ENCODE measurements around the gene TNFRSF14.
"Not testable (repeated sequence)": the region's sequence is repeated elsewhere in the genome, so short reads cannot be mapped to it uniquely, and the experiment has no call there.

The TNFRSF14 gene

DNA sequence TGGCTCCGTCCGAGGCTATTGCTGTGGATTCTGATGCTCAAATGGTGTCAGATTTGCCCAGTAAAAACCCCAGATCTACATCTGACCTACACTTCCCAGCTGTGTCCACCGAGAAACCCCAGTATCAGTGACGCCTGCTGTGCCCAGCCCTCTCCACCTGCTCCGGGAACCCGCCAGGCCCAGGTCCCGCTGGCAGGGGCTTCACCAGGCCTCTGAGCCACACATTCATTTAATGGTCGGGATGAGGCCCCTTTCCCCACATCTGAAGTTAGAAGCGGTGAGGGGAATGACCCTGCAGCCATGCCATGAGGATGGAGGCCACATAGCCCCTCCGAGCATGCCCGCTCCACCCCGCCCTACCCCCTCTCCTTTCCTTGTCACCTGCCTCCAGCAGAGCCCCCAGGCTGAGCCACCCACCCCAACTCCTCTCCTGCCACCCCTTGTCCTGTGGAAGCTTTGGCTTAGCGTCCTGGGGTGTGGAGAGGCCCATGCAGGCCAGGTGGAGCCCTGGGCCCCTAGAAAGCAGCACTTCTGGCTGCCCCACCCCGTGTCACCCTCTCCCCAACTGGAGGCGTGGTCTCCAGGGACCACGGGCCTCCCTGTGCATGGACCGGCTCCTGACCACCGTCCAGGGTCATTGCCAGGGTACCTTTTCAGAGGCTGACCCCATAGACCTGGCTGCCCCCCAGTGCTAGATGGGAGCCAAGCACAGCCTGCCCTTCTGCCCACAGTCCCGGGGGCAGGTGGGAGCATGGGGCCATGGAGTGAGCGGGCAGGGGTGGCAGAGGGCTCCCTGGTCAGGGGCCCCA lies 8.0 kb downstream of the TNFRSF14 start:
- Mint-ChIP-seq H3K27ac (ENCODE audit: low read depth) (no peak overlapping the region), H3K4me3 (no peak overlapping the region), H3K27me3 (no peaks in the 10 kb centered on the region), H3K4me1 (no peaks in the 10 kb centered on the region), H3K36me3 (ENCODE audit: insufficient read depth) (peaks cover 6% of the 10 kb centered on the region), H3K9me3 (no peaks in the 10 kb centered on the region)
- DNase-seq (ENCODE audit: low spot score in 2 of 2), result no peak
- ATAC-seq (replicated peaks; ENCODE audit: extremely low read depth, poor library complexity, severe bottlenecking), result no peak

DNA sequence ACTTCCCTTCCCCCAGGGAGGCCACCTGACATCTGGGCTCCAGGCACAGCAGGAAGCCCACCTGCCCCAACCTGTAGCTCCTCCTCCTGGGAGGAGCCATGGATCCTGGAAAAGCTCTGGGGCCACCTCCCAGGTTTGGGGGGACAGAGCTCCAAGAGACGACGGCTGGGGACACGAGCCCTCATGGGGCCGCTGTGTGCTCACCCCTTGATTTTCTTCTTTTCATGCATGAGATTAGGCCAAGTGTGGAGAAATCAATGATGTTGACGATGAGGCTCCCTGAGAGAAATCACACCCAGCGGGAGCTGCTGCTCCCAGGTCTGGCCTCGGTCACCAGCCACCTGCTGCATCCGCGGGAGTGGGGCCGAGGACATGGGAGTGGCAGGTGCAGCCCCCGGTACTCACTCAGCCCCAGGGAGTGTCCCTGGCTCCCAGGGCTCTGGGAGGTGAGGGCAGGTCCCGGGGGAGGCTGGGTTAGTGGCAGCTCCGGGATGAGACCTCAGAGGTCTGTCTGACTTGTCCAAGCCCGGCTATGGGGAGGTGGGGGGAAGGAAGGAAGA lies 8.7 kb downstream of the TNFRSF14 start:
- no peaks in the 10 kb centered on the region for H3K4me1 Mint-ChIP-seq

DNA sequence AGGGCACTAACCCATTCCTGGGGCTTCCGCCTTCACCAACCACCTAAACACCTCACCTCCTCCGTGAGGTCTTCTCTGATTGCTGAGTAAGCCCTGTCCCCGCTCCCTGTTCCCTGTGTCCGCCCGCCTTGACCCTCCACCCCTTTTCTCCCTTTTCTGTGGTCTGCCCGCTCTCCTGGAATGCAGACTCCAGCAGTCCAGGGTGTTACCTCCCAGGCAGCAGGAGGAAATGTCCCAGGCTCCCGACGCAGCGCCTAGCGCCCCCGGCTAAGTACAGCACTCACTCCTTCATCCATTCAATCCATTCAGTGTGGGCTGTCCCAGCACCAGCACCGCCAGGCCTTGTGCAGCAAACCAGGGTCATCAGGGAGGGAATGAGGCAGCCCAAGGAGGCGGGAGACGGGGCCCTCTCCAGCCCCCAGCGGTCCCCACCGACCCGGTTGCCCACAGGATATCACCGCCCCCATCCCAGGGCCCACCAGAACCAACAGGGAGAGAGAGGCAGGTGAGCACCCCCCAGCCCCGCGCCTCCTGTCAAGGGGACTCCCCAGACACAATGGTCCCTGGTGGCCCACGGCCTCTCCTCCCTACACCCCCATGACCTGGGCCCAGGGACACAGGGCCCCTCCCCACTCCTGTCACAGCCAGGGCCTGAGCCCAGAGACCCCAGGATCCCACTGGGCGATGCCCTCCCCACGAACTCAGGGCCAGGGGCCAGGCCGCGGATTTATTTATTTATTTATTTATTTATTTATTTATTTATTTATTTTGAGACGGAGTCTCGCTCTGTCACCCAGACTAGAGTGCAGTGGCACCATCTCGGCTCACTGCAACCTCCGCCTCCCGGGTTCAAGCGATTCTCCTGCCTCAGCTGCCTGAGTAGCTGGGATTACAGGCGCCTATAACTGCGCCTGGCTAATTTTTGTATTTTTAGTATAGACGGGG lies 10.2 kb downstream of the TNFRSF14 start:
- H3K9me3 Mint-ChIP-seq, result no peaks in the 10 kb centered on the region
- H3K36me3 Mint-ChIP-seq (ENCODE audit: insufficient read depth), result peaks cover 1% of the 10 kb centered on the region
- no peak overlapping the region for H3K4me3 Mint-ChIP-seq
- no peaks in the 10 kb centered on the region for H3K27me3 Mint-ChIP-seq
- H3K27ac Mint-ChIP-seq (ENCODE audit: low read depth), result no peak overlapping the region
- no peak for ATAC-seq (replicated peaks; ENCODE audit: extremely low read depth, poor library complexity, severe bottlenecking)
- H3K4me1 Mint-ChIP-seq, result no peaks in the 10 kb centered on the region
- DNase-seq (ENCODE audit: low spot score in 2 of 2), result no peak

More for the DNA sequence above, 8.7 kb downstream of the TNFRSF14 start:
- Mint-ChIP-seq H3K36me3 (ENCODE audit: insufficient read depth) (peaks cover 2% of the 10 kb centered on the region), H3K4me3 (no peak overlapping the region), H3K27me3 (no peaks in the 10 kb centered on the region), H3K27ac (ENCODE audit: low read depth) (peak overlapping the region; percentile 25), H3K9me3 (no peaks in the 10 kb centered on the region)
- ATAC-seq (replicated peaks; ENCODE audit: extremely low read depth, poor library complexity, severe bottlenecking), result no peak
- no peak for DNase-seq (ENCODE audit: low spot score in 2 of 2)

DNA sequence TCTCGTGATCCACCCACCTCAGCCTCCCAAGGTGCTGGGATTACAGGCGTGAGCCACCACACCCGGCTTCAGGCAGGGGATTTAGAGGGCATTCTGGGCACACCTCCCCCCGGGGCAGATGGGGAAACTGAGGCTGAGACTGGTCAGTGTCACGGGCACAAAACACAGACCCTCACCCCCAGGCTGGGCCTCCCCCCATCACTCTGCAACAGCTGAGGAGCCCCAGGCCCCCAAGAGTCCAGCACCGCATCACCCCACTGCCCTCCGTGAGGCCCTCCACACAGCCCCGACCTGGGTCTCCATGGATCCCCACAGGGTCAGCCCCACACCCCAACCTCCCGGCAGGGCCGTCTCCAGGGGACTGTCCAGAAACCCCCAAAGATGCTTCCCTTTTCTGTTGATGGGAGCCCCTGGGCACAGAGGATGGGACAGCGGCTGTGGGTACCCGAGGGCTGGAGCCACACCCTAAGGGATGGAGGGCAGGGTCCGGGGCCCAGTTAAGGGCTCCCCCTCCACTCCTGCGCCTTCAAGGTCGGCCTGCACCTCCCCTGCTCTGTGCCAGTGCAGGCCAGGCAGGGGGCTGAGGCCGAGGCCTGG lies 11.0 kb downstream of the TNFRSF14 start:
- no peak overlapping the region for H3K4me3 Mint-ChIP-seq
- DNase-seq (ENCODE audit: low spot score in 2 of 2), result no peak
- H3K4me1 Mint-ChIP-seq, result no peaks in the 10 kb centered on the region
- H3K27ac Mint-ChIP-seq (ENCODE audit: low read depth), result no peak overlapping the region
- no peaks in the 10 kb centered on the region for H3K9me3 Mint-ChIP-seq
- H3K27me3 Mint-ChIP-seq, result no peaks in the 10 kb centered on the region
- ATAC-seq (replicated peaks; ENCODE audit: extremely low read depth, poor library complexity, severe bottlenecking), result no peak
- H3K36me3 Mint-ChIP-seq (ENCODE audit: insufficient read depth), result peaks cover 1% of the 10 kb centered on the region

DNA sequence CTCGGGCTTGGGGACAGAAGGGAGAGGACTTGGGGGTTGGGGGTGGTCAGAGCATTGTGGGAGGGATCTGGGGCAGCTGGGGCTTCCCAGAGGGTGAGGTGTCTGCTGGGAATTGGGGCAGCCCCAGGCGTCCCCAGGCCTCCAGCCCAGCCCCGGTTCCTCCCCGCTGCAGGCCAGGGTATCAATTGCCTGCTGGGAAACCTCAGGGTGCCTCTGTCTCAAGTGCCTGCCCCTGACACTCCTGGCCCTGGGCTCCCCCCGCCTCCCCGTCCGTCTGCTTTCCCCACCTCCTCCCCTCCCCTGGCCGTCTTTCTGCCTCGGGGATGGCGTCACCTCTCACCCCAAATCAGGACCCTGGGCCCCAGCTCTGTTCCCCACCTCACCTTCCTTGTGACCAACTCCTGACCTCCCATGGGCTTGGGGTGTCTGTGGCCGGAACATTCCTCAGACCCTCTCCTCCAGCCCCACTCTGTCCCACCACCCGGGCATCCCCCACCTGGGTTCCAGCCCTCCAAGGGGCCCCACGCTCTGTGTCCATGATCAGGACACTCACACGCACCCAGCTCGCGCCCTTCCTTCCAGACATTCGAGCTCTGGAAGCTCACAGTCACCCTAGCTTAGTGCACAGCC lies 12.1 kb downstream of the TNFRSF14 start:
- H3K4me1 Mint-ChIP-seq; H3K9me3 Mint-ChIP-seq; H3K36me3 Mint-ChIP-seq (ENCODE audit: insufficient read depth); H3K27me3 Mint-ChIP-seq; H3K4me3 Mint-ChIP-seq; DNase-seq (ENCODE audit: low spot score in 2 of 2); H3K27ac Mint-ChIP-seq (ENCODE audit: low read depth); ATAC-seq (replicated peaks; ENCODE audit: extremely low read depth, poor library complexity, severe bottlenecking): not testable (repeated sequence)

DNA sequence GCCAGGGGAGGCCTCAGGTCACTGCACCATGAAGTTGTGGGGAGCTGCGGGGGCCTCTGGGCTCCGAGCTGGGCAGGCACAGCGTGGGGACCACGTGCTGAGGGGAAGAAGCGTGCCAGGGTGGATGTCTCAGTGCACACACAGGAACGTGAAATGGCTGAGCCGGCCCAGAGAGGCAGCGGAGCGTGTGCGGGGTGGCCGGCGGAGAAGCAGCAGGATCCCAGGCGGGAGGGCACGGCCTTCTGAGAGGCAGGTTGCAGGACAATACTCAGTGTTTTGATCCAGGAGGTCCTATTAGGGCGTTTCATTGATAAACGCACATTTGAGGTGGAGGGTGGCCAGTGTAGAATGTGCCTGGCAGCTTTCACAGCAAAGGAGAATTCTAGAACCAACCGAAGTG lies 12.9 kb downstream of the TNFRSF14 start:
- Mint-ChIP-seq H3K4me1 (peaks cover 6% of the 10 kb centered on the region), H3K9me3 (peaks cover 13% of the 10 kb centered on the region), H3K27me3 (no peaks in the 10 kb centered on the region), H3K27ac (ENCODE audit: low read depth) (no peak overlapping the region), H3K36me3 (ENCODE audit: insufficient read depth) (peaks cover 1% of the 10 kb centered on the region), H3K4me3 (no peak overlapping the region)
- no peak for DNase-seq (ENCODE audit: low spot score in 2 of 2)
- no peak for ATAC-seq (replicated peaks; ENCODE audit: extremely low read depth, poor library complexity, severe bottlenecking)

DNA sequence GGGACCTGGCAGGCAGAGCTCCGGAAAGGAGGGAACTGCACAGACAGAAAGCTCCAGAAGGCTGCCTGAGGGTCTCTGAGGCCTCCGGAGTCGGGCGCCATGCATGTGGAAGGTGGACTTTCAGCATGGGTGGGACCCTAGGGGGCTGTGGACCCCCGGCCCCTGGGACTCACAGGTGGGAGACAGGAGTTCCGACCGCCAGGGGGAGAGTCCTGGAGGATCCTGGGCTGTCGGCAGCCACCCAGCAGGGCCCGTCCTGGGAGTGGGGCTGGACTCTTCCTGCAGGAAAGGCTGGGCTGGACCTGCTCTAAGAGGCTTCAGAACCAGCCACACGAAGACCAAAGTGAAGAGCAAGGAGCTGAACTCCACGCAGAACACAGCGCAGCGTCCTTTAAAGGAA lies 13.5 kb downstream of the TNFRSF14 start:
- H3K36me3 Mint-ChIP-seq (ENCODE audit: insufficient read depth); ATAC-seq (replicated peaks; ENCODE audit: extremely low read depth, poor library complexity, severe bottlenecking); H3K27me3 Mint-ChIP-seq; H3K4me3 Mint-ChIP-seq; DNase-seq (ENCODE audit: low spot score in 2 of 2); H3K27ac Mint-ChIP-seq (ENCODE audit: low read depth); H3K4me1 Mint-ChIP-seq: not testable (repeated sequence)
- peaks cover 13% of the 10 kb centered on the region for H3K9me3 Mint-ChIP-seq

DNA sequence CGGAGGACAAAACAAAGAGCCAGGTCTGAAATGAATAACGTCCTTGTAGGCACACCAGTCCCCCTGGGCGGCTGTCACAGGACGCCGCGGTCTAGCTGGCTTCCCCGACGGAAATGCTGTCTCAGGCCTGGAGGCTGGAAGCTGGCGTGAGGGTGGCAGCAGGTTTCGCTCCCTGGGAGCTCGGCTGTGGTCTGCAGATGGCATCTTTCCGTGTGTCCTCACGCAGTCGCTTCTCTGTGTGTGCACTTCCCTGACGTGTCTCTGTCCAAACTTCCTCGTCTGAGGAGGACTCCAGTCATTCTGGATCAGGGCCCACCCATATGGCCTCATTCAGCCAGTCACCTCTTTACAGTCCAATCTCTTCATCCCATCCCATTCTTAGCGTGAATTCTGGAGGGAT lies 14.2 kb downstream of the TNFRSF14 start:
- H3K27ac Mint-ChIP-seq (ENCODE audit: low read depth), result no peak overlapping the region

DNA sequence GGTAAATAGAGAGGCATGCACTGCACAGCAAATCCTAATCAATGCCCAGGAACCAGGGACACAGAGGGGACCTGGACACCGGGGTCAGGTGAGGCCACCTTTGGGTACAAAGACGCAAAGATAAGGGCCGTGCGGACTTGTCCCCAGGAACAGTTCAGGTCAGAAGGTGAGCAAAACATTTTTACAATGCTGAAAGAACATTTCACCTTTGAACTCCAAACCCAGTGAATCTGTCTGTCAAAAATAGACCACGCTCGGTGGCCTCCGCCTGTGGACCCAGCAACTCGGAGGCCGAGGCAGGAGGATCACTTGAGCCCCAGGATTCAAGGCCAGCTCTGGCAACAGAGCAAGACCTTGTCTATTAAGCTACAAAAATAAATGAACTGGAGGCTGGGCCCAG lies 15.2 kb downstream of the TNFRSF14 start:
- Mint-ChIP-seq H3K27ac (ENCODE audit: low read depth) (no peak overlapping the region), H3K36me3 (ENCODE audit: insufficient read depth) (peaks cover 1% of the 10 kb centered on the region), H3K9me3 (peaks cover 13% of the 10 kb centered on the region), H3K4me1 (peaks cover 7% of the 10 kb centered on the region), H3K4me3 (no peak overlapping the region), H3K27me3 (no peaks in the 10 kb centered on the region)
- ATAC-seq (replicated peaks; ENCODE audit: extremely low read depth, poor library complexity, severe bottlenecking) (no peak), DNase-seq (ENCODE audit: low spot score in 2 of 2) (no peak)

More for the DNA sequence above, 14.2 kb downstream of the TNFRSF14 start:
- H3K9me3 Mint-ChIP-seq, result peaks cover 13% of the 10 kb centered on the region
- DNase-seq (ENCODE audit: low spot score in 2 of 2) (no peak), ATAC-seq (replicated peaks; ENCODE audit: extremely low read depth, poor library complexity, severe bottlenecking) (no peak)
- peaks cover 7% of the 10 kb centered on the region for H3K4me1 Mint-ChIP-seq
- H3K36me3 Mint-ChIP-seq (ENCODE audit: insufficient read depth), result peaks cover 1% of the 10 kb centered on the region
- H3K4me3 Mint-ChIP-seq, result no peak overlapping the region
- no peaks in the 10 kb centered on the region for H3K27me3 Mint-ChIP-seq

DNA sequence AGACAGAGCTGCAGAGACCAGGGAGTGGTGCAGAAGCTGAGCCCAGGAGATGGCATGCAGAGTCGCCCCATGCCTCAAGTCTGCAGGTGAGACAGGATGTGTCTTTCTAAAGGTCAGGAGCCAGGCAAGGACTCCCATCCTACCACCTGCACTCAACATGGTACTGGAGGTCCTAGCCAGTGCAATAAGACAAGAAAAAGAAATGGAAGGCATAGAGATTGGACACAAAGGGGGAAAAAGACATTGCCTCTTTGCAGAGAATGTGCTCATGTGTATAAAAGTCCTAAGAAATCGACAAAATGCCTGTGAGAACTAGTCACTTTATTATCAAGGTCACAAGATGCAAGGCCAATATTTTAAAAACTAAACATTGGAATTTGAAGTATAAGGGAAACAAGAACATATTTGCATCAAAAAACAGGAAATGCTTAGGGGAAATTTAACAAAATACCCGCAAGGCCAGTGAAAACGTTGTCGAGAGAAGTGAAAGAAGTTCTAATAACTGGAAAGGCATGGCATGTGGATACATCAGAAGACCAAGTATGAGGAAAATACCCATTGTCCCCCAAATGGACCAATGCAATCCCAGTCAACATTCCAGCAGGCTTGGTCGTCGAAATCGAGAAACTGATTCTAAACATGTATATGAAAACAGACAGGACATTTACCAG lies 17.2 kb downstream of the TNFRSF14 start:
- H3K9me3 Mint-ChIP-seq, result peaks cover 13% of the 10 kb centered on the region
- DNase-seq (ENCODE audit: low spot score in 2 of 2) (no peak), ATAC-seq (replicated peaks; ENCODE audit: extremely low read depth, poor library complexity, severe bottlenecking) (no peak)
- peak overlapping the region; percentile 22 for H3K27ac Mint-ChIP-seq (ENCODE audit: low read depth)
- H3K36me3 Mint-ChIP-seq (ENCODE audit: insufficient read depth), result peaks cover 9% of the 10 kb centered on the region
- H3K4me1 Mint-ChIP-seq, result peaks cover 13% of the 10 kb centered on the region
- no peak overlapping the region for H3K4me3 Mint-ChIP-seq
- no peaks in the 10 kb centered on the region for H3K27me3 Mint-ChIP-seq

DNA sequence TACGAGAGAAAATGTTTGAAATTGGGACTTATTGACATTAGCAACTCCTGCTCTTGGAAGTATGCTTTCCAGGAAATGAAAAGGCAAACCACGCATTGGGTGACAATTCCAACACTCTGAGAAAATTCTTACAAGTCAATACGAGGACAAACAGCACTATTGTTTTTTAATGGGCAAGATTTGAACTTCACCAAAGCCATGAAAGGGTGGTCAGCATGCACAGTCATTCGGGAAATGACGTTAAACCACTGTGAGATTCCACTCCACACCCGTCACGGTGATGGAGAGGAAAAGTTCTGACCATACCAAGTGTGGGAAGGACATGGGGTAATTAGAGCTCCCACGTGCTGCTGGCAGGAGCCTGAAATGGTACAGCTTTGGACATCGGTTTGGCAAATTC lies 18.2 kb downstream of the TNFRSF14 start:
- H3K36me3 Mint-ChIP-seq (ENCODE audit: insufficient read depth), result peaks cover 9% of the 10 kb centered on the region
- H3K27me3 Mint-ChIP-seq, result no peaks in the 10 kb centered on the region
- no peak for ATAC-seq (replicated peaks; ENCODE audit: extremely low read depth, poor library complexity, severe bottlenecking)
- no peak overlapping the region for H3K27ac Mint-ChIP-seq (ENCODE audit: low read depth)
- peaks cover 13% of the 10 kb centered on the region for H3K9me3 Mint-ChIP-seq
- no peak for DNase-seq (ENCODE audit: low spot score in 2 of 2)
- no peak overlapping the region for H3K4me3 Mint-ChIP-seq
- H3K4me1 Mint-ChIP-seq, result peaks cover 22% of the 10 kb centered on the region

Data from central memory CD8-positive, alpha-beta T cell (primary cell).